ENCODE measurements around the gene MGST2.

DNA sequence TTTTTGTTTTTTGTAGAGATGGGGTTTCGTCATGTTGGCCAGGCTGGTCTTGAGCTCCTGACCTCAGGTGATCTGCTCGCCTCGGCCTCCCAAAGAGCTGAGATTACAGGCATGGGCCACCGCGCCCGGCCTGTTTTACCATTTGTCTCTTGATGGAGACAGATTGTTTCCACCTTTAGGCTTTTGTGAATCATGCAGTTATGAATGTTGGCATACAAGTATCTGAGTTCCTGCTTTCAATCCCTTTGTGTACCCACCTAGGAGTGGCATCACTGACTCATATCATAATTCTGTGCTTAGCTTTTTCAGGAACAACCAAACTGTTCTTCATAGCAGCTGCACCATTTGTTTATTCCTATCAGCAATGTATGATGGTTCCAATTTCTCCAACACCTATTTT lies 20.2 kb upstream of the MGST2 start:
- TF ChIP-seq, protein P1, sequence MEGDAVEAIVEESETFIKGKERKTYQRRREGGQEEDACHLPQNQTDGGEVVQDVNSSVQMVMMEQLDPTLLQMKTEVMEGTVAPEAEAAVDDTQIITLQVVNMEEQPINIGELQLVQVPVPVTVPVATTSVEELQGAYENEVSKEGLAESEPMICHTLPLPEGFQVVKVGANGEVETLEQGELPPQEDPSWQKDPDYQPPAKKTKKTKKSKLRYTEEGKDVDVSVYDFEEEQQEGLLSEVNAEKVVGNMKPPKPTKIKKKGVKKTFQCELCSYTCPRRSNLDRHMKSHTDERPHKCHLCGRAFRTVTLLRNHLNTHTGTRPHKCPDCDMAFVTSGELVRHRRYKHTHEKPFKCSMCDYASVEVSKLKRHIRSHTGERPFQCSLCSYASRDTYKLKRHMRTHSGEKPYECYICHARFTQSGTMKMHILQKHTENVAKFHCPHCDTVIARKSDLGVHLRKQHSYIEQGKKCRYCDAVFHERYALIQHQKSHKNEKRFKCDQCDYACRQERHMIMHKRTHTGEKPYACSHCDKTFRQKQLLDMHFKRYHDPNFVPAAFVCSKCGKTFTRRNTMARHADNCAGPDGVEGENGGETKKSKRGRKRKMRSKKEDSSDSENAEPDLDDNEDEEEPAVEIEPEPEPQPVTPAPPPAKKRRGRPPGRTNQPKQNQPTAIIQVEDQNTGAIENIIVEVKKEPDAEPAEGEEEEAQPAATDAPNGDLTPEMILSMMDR (IDR thresholded peaks at IDR 0.05; ENCODE audit: low read depth, low read length, missing input control): no peak
- TF ChIP-seq GABPA (IDR thresholded peaks at IDR 0.05 in 1 of 2, conservative IDR thresholded peaks at IDR 0.05 in 1 of 2): no peak
- TF ChIP-seq ATF3 (IDR thresholded peaks at IDR 0.05): no peak
- TF ChIP-seq TAF1 (conservative IDR thresholded peaks at IDR 0.05): no peak
- TF ChIP-seq RAD21 (IDR thresholded peaks at IDR 0.05): no peak
- TF ChIP-seq, protein P2, sequence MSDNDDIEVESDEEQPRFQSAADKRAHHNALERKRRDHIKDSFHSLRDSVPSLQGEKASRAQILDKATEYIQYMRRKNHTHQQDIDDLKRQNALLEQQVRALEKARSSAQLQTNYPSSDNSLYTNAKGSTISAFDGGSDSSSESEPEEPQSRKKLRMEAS (IDR thresholded peaks at IDR 0.05): no peak
- TF ChIP-seq FOXA1 (IDR thresholded peaks at IDR 0.05): no peak
- no peak for TF ChIP-seq JUND (IDR thresholded peaks at IDR 0.05)
- TF ChIP-seq YY1 (IDR thresholded peaks at IDR 0.05): no peak
- no peak for TF ChIP-seq EGR1 (IDR thresholded peaks at IDR 0.05; ENCODE audit: low read depth in 2 of 2)
- TF ChIP-seq SP1 (IDR thresholded peaks at IDR 0.05): no peak
